Esophagus muscularis mucosa (tissue), 4 donors: ENCODE measurements around the gene RSPO1. TPM values are rescaled to one million over a fixed set of nuclear protein-coding genes. Genes with fewer than 3 reads are reported as not detected.

ENCODE experiments used
- DNase-seq: peaks from one replicate; pipeline ENCODE4 v3.0.0-alpha.2; 2017; ENCODE audit errors: extremely low spot score
- H3K27ac ChIP-seq, 4 donors: fragments of 200-600 bp; sonication (generic); replicated peaks in 1 of 4; 1 replicate in 3 of 4; 2 replicates in 1 of 4; pipeline ENCODE4 v1.5.1; 2016 to 2019; ENCODE audit warnings: mild to moderate bottlenecking in 1 of 4
- H3K27me3 ChIP-seq, 4 donors: fragments of 200-600 bp; sonication (generic); one replicate each; pipeline versions ENCODE4 v1.5.1 to v1.6.0; 2016 to 2019
- H3K36me3 ChIP-seq, 4 donors: fragments of 200-600 bp; sonication (generic); one replicate each; pipeline ENCODE4 v1.5.1; 2016 to 2019
- H3K4me1 ChIP-seq, 4 donors: fragments of 200-600 bp; sonication (generic); one replicate each; pipeline ENCODE4 v1.5.1; 2016 to 2019
- H3K4me3 ChIP-seq, 4 donors: fragments of 200-600 bp; sonication (generic); 1 replicate in 2 of 4; 2 replicates in 2 of 4; pipeline ENCODE4 v1.5.1; 2016 to 2019; ENCODE audit warnings: mild to moderate bottlenecking in 4 of 4, moderate library complexity in 1 of 4
- H3K9me3 ChIP-seq, 4 donors: fragments of 200-600 bp; sonication (generic); 1 replicate in 3 of 4; 2 replicates in 1 of 4; pipeline ENCODE4 v1.5.1; 2016 to 2019
- EP300 ChIP-seq: sonication (generic); formaldehyde crosslinking; IDR thresholded peaks from one replicate; pipeline ENCODE4 v1.6.1; 2017; ENCODE audit warnings: antibody characterized with exemption
- POLR2A ChIP-seq: fragments of 450-650 bp; IDR thresholded peaks from one replicate; pipeline ENCODE4 v1.6.1; 2017; ENCODE audit warnings: antibody characterized with exemption, moderate library complexity, mild to moderate bottlenecking, low read depth
- POLR2AphosphoS5 ChIP-seq, 2 donors: sonication (generic); formaldehyde crosslinking; IDR thresholded peaks; one replicate each; pipeline ENCODE4 v1.6.1; 2017; ENCODE audit warnings: antibody characterized with exemption in 2 of 2
- WGBS: methylation state at CpG from one replicate; pipeline ENCODE4 v1.1.5; 2018; 5-methylcytosine and 5-hydroxymethylcytosine counted together
- intact Hi-C: fragments of 100-400 bp; cut with DNase I; formaldehyde crosslinking; loops from one replicate; pipeline ENCODE4 v1.15.1; 2023
- total RNA-seq, 4 donors: library from RNA; depleted of rRNA; stranded (reverse); fragments of >200 nt; gene quantifications; one replicate each; pipeline versions ENCODE4 v1.1.0 to v1.2.1, GENCODE V29; 2016
- TF ChIP-seq, protein P1 (sequence below), 3 experiments: fragments of 200-600 bp in 2 of 3; fragments of 450-650 bp in 1 of 3; sonication (generic) in 2 of 3; IDR thresholded peaks; one replicate each; pipeline ENCODE4 v1.5.1; 2017 to 2019; ENCODE audit warnings: antibody characterized with exemption in 3 of 3, mild to moderate bottlenecking in 2 of 3, moderate library complexity in 1 of 3

The RSPO1 gene
- total RNA-seq, 4 donors from 2014 or later, result 1.0 to 1.8 (median 1.5) TPM

DNA sequence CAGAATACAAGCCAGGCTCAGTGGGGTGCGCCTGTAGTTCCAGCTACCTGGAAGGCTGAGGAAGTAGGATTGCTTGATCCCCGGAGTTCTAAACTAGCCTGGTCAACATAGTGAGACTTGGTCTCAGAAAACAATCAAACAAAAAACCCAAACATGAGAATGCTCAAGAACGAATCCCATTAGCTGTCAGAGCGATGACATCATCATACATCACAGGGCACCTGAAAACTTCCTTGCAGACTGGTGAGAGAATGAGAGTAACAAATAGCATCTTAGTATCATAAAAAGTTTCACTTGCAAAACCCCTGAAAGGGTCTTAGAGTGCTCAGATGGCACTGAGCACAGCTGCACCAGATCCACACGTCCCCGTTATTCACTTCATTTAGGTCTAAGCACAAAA, 36.6 kb upstream of the RSPO1 start:
- Histone ChIP-seq H3K4me3 (no peak overlapping the region), H3K9me3 (no peaks in the 10 kb centered on the region), H3K4me1 (peaks cover 0 to 7% (median 2%) of the 10 kb centered on the region in 4 donors), H3K27me3 (peaks cover 0 to 49% (median 0%) of the 10 kb centered on the region in 4 donors), H3K27ac (no peak overlapping the region), H3K36me3 (no peaks in the 10 kb centered on the region)
- DNase-seq, result no peak
- intact Hi-C loops, result no loop called here
- 80% methylated on average over 6 of the region's 6 CpGs for WGBS
- TF ChIP-seq POLR2A, result no peak
- no peak for TF ChIP-seq POLR2AphosphoS5 (IDR thresholded peaks at IDR 0.05)
- TF ChIP-seq, protein P1, sequence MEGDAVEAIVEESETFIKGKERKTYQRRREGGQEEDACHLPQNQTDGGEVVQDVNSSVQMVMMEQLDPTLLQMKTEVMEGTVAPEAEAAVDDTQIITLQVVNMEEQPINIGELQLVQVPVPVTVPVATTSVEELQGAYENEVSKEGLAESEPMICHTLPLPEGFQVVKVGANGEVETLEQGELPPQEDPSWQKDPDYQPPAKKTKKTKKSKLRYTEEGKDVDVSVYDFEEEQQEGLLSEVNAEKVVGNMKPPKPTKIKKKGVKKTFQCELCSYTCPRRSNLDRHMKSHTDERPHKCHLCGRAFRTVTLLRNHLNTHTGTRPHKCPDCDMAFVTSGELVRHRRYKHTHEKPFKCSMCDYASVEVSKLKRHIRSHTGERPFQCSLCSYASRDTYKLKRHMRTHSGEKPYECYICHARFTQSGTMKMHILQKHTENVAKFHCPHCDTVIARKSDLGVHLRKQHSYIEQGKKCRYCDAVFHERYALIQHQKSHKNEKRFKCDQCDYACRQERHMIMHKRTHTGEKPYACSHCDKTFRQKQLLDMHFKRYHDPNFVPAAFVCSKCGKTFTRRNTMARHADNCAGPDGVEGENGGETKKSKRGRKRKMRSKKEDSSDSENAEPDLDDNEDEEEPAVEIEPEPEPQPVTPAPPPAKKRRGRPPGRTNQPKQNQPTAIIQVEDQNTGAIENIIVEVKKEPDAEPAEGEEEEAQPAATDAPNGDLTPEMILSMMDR (IDR thresholded peaks at IDR 0.05), result no peak
- no peak for TF ChIP-seq EP300

DNA sequence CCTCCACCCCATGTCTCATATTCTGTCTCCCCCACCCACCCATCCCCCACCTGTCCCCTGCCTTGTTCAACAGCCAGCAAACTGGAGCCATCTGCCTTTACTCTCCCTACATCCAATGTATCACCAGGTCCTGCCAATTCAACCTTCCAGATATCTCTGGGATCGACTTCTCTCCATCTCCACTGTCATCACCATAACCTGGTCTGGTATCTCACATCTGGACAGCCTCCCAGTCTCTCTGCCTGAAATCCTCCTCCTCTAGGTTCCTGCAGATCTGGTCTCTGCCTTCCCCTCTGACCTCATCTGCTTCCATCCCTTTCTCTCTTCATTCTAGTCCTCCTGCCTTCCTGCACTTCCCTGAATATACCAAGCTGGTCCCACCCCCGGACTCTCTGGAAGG, 35.4 kb upstream of the RSPO1 start:
- no peak for DNase-seq
- no peaks in the 10 kb centered on the region for H3K9me3 ChIP-seq
- H3K36me3 ChIP-seq, result no peaks in the 10 kb centered on the region
- intact Hi-C loops, result no loop called here
- peaks cover 0 to 49% (median 0%) of the 10 kb centered on the region in 4 donors for H3K27me3 ChIP-seq
- TF ChIP-seq, protein P1 (IDR thresholded peaks at IDR 0.05), result no peak
- no peak for TF ChIP-seq EP300
- no peak for TF ChIP-seq POLR2AphosphoS5 (IDR thresholded peaks at IDR 0.05)
- TF ChIP-seq POLR2A, result no peak
- no peak overlapping the region for H3K4me3 ChIP-seq
- WGBS, result 64% methylated on average over 2 of the region's 2 CpGs
- no peaks in the 10 kb centered on the region for H3K4me1 ChIP-seq
- H3K27ac ChIP-seq, result no peak overlapping the region

DNA sequence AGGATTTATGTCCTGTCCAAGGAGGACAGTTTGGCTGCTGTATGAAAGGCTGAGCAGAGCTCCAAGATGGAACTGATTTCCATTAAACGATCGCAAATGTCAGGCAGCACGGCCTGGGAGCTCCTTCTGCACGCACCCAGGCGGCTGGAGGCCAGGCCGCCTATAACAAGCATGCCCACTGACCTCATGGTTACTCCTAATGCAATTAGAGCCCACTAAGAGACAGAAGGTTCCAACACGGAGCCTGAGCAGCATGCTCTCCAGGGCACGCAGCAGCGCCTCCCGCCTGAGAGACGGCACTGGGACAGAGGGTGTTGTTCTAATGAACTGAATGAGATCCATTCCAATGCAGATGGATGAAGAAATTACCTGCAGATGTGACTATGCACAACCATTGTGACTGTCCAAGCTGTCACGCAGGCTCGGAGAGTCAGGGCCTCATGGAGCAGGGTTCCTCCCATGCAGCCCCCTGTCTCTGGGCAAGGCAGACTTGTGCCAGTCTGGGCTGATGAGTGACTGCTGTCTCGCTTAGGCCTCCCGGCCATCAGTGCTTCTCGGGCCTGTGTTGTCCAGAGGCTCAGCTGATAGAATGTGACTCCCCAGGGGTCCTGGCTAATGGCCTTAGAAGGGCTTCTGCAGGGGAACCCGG, 32.5 kb upstream of the RSPO1 start:
- WGBS, result 70% methylated on average over 9 of the region's 17 CpGs
- no peak for TF ChIP-seq POLR2A
- TF ChIP-seq, protein P1 (IDR thresholded peaks at IDR 0.05), result no peak
- no peak for TF ChIP-seq EP300
- TF ChIP-seq POLR2AphosphoS5 (IDR thresholded peaks at IDR 0.05), result no peak
- intact Hi-C loops, result no loop called here
- no peaks in the 10 kb centered on the region for H3K9me3 ChIP-seq
- no peaks in the 10 kb centered on the region for H3K4me1 ChIP-seq
- no peak overlapping the region for H3K4me3 ChIP-seq
- no peak overlapping the region for H3K27ac ChIP-seq
- H3K36me3 ChIP-seq, result no peaks in the 10 kb centered on the region
- peaks cover 0 to 53% (median 0%) of the 10 kb centered on the region in 4 donors for H3K27me3 ChIP-seq
- no peak for DNase-seq

DNA sequence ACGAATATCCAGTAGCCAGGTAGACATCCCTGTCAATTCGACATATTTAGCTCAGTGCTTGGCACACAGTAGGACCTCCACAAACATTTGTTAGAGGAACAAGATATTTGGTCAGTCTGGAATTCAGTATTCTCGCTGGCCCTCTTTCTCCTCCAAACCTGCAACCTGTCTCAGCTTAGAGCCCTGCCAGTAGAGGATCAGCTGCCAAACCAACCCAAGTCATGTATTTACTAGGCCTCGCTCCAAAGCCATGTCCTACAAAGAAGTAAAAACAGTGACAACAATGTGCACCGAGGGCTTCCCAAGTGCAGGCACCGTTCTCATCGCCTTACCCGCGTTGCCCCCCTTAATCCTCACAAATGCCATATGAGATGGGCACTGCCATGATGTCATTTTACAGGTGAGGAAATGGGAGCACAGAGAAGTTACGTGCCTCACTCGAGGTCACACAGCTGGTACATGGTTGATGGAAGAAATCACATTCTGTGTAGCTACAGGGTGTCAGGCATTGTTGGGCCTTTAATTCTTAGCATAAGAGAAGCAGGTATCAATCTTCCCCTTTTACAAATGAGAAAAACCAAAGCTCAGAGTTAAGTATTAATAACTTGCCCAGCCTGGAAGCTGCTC, 31.7 kb upstream of the RSPO1 start:
- DNase-seq, result no peak
- no peaks in the 10 kb centered on the region for H3K9me3 ChIP-seq
- intact Hi-C loops, result no loop called here
- H3K36me3 ChIP-seq, result no peaks in the 10 kb centered on the region
- WGBS, result 83% methylated on average over 11 of the region's 11 CpGs
- TF ChIP-seq, protein P1 (IDR thresholded peaks at IDR 0.05), result no peak
- TF ChIP-seq POLR2A, result no peak
- TF ChIP-seq POLR2AphosphoS5 (IDR thresholded peaks at IDR 0.05), result no peak
- no peak for TF ChIP-seq EP300
- H3K27me3 ChIP-seq, result peaks cover 0 to 53% (median 0%) of the 10 kb centered on the region in 4 donors
- H3K4me3 ChIP-seq, result no peak overlapping the region
- H3K27ac ChIP-seq, result no peak overlapping the region
- H3K4me1 ChIP-seq, result no peaks in the 10 kb centered on the region
